ENCODE measurements around the gene PNPLA5.

GRCh38 chr22:43859621-43860020 is 32.2 kb downstream of the PNPLA5 start:
- TF ChIP-seq CTCF (IDR thresholded peaks at IDR 0.05) = no peak
- TF ChIP-seq, protein P1, sequence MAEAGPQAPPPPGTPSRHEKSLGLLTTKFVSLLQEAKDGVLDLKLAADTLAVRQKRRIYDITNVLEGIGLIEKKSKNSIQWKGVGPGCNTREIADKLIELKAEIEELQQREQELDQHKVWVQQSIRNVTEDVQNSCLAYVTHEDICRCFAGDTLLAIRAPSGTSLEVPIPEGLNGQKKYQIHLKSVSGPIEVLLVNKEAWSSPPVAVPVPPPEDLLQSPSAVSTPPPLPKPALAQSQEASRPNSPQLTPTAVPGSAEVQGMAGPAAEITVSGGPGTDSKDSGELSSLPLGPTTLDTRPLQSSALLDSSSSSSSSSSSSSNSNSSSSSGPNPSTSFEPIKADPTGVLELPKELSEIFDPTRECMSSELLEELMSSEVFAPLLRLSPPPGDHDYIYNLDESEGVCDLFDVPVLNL (CRISPR knock-in tag; IDR thresholded peaks at IDR 0.05; ENCODE audit: borderline replicate concordance, low read depth) = no peak
- TF ChIP-seq, protein P2, sequence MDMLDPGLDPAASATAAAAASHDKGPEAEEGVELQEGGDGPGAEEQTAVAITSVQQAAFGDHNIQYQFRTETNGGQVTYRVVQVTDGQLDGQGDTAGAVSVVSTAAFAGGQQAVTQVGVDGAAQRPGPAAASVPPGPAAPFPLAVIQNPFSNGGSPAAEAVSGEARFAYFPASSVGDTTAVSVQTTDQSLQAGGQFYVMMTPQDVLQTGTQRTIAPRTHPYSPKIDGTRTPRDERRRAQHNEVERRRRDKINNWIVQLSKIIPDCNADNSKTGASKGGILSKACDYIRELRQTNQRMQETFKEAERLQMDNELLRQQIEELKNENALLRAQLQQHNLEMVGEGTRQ (CRISPR knock-in tag; IDR thresholded peaks at IDR 0.05) = no peak
- no peak for TF ChIP-seq STAT6 (CRISPR knock-in tag; conservative IDR thresholded peaks at IDR 0.05; ENCODE audit: low read depth)
- no peak for TF ChIP-seq ZNF263 (CRISPR knock-in tag; IDR thresholded peaks at IDR 0.05; ENCODE audit: low read depth)
- TF ChIP-seq, protein P3, sequence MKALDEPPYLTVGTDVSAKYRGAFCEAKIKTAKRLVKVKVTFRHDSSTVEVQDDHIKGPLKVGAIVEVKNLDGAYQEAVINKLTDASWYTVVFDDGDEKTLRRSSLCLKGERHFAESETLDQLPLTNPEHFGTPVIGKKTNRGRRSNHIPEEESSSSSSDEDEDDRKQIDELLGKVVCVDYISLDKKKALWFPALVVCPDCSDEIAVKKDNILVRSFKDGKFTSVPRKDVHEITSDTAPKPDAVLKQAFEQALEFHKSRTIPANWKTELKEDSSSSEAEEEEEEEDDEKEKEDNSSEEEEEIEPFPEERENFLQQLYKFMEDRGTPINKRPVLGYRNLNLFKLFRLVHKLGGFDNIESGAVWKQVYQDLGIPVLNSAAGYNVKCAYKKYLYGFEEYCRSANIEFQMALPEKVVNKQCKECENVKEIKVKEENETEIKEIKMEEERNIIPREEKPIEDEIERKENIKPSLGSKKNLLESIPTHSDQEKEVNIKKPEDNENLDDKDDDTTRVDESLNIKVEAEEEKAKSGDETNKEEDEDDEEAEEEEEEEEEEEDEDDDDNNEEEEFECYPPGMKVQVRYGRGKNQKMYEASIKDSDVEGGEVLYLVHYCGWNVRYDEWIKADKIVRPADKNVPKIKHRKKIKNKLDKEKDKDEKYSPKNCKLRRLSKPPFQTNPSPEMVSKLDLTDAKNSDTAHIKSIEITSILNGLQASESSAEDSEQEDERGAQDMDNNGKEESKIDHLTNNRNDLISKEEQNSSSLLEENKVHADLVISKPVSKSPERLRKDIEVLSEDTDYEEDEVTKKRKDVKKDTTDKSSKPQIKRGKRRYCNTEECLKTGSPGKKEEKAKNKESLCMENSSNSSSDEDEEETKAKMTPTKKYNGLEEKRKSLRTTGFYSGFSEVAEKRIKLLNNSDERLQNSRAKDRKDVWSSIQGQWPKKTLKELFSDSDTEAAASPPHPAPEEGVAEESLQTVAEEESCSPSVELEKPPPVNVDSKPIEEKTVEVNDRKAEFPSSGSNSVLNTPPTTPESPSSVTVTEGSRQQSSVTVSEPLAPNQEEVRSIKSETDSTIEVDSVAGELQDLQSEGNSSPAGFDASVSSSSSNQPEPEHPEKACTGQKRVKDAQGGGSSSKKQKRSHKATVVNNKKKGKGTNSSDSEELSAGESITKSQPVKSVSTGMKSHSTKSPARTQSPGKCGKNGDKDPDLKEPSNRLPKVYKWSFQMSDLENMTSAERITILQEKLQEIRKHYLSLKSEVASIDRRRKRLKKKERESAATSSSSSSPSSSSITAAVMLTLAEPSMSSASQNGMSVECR (CRISPR knock-in tag; IDR thresholded peaks at IDR 0.05; ENCODE audit: borderline replicate concordance) = no peak
- no peak for TF ChIP-seq TEAD4 (CRISPR knock-in tag; IDR thresholded peaks at IDR 0.05)
- no peak for TF ChIP-seq MAX (CRISPR knock-in tag; IDR thresholded peaks at IDR 0.05)
- no peak for TF ChIP-seq ZBTB43 (CRISPR knock-in tag; IDR thresholded peaks at IDR 0.05)
- no peak for TF ChIP-seq HMGXB4 (CRISPR knock-in tag; IDR thresholded peaks at IDR 0.05)
